ENCODE data around the gene FARS2.
"Not testable (repeated sequence)": the region's sequence is repeated elsewhere in the genome, so short reads cannot be mapped to it uniquely, and the experiment has no call there.

The FARS2 gene

DNA sequence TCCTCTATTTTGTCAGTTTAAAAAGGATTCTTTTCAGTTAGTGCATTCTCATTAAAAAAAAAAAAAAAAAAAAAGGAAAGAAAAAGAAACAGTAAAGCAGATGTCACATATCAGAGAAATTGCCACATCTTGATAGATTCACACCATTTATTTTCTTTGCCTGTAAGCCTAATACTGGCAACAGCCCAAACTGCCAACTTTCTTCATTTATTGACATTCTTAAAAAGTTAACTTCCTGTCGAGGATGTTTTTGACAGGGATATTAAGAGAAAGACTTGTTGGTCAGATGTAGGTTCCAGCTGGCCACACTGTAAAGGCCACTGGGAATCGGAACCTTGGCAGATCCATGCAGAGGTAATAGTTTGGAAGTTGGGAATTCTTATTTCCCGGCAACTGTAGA lies 412.8 kb downstream of the FARS2 start:
- no peak for DNase-seq

DNA sequence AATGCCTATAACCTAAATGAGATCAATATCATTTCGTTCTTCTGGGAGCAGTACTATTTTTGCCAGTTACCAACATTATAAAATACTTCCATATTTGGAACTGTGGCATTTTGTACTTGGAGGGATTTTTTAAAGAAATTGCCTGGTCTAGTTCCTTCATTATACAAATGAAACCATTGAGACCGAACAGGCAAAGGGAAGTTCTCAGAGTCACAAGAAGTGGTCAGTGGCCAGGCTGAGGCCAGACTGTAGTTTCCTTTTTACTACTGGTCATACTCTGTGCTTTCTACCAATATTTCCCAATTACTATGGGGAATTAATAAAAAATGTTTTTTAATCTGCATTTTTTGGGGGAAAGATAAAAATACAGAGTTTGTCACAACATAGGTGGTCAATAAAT lies 413.4 kb downstream of the FARS2 start:
- DNase-seq: no peak

DNA sequence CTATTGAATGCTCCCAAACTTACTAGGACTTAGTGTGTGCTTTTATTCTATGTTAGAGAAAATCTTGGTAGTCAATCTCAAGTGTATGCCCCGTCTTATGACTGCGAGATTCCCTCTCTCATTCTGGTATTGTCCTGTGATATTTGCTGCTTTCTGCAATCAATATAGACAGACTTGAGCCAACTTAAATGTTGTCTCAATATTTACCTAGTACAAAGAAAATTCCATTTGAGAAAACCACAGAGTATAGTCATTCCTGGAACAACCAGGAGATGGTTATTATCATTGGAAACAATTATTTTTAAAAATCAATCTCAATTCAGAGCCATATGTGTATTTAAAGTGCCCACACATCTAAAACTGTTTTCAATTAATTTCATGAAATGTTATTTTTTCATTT lies 415.4 kb downstream of the FARS2 start:
- no peak for DNase-seq

DNA sequence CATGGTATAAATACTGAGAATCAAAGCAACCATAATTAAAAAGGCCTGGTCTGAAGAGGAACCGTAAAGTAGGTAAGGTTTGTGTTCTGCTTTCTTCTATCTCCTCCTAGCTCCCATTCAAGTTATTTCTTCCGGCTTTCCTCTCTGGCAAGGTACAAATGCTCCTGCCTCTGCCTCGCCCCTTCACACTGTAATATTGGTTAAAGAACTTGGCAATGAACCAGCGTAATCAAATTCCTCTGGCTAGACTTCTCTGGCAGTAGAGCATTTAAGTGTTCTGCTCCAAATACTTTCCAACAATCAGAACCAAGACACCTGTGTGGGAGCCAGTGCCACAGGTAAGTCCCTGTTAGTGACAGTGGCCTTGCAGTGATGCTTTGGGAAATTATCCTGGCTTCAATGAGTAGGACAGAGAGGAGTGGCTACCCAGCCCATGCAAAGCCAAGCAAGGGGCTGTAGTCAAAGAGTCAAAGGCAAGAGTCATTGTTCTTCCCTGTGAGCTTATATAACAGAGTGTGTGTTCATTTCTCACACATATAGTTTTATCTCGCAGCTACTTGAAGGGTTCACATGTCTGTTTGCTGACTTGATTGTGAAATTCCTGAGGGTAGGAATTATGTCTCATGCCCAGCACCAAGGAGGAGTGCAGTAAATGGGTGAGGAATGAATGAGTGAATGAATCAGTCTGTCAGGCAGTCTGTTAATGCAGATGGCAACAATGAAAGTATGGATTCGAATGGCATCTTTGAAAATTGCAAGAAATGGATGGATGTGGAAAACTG lies 416.1 kb downstream of the FARS2 start:
- DNase-seq: no peak

DNA sequence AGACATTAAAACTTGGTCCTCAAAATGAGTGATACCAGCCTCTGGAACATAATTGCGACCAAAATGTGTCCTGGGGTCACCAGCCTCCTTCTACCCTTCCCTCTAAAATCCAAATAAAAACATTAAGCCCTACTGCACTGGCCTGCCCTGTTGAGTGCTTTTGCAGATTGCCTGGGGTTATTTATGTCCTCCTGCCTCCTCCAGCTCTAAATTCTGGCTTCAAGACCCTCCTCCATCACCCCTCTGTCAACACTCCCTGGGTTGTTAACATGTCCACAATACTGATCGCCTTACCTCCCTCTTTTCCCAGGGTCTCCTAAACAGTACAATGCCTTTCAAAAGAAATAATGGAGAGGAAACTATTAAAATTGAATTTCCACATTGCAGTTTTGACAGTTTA lies 418.0 kb downstream of the FARS2 start:
- DNase-seq: no peak

DNA sequence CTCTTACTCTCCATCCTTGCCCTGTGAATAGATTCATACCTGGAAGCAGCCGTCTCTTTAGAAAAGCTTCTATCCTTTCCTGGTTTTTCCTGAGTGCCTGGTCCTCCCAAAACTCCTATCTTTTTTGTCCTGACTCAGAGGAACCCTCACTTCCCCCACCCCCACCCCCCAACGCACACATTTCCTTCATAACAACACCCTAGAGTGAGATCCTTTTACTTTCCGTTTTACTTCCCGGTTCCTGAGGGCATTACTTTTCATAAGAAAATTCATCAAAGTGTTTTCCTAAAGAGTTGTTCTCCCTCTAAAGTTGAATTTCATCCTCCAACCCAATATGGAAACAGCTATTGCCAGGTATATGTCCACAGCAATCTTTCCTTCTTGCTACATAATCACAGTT lies 418.4 kb downstream of the FARS2 start:
- DNase-seq: no peak

DNA sequence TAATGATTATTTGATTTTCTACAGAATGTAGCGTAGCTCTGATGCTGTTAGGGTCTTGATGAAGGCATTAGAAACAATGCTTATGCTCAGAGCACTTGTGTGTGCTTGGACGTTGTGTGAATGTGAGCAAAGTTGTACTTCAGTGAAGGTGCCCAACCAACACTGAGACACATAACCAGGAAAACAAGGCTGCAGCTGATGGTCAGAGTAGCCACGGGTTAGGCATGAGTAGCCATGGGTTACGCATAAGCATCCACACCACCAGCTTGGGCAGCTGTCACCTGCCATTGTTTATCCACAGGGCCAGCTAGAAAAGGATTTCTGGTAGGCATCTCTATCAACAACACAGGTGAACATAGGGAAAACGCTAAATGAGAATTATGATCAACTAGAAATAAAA lies 418.8 kb downstream of the FARS2 start:
- DNase-seq: no peak

DNA sequence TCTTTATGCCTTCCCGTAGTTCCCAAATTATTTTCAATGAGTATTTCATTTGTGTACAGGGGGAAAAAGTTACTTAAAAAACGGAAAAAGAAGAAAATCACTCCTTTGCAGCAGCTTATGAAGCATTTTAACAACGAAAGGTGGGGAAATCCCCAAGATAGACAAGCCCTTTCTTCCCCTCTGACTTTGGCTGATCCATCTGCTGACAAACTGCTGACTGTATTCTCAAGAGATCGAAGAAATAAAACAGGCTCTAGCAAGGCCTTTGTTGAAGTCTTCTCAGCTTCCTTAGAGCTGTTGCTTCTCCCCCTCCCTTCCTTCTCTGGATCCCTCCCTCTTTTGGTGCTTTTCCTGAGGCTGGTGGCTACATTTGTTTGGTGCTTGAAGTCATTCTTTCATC lies 420.2 kb downstream of the FARS2 start:
- no peak for DNase-seq

DNA sequence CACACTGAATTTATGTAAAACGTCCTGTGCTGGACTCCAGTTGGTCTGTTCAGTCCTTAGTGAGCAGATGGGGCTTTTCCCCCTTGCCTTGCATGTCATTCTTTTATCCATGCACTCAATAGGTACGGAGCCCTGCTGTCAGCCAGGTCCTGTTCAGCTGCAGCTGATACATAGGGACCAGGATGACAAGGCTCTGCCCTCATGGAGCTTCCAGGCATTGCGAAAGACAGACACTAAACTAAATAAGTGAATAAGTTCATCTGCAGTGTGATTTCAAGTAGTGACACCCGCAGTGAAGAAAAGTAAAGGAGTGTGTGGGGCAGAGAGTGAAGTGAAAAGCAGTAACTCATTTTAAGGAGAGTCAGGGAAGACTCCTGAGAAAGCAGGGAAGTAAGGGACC lies 421.2 kb downstream of the FARS2 start:
- no peak for DNase-seq

DNA sequence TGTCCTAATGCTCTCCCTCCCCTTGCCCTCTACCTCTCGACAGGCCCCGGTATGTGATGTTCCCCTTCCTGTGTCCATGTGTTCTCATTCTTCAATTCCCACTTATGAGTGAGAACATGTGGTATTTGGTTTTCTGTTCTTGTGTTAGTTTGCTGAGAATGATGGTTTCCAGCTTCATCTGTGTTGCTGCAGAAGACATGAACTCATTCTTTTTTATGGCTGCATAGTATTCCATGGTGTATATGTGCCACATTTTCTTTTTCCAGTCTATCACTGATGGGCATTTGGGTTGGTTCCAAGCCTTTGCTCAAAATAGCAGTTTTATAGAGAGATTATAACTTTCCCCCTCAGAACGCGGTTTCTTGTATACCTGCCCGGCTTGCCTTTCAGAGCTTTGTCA lies 422.4 kb downstream of the FARS2 start:
- DNase-seq: not testable (repeated sequence)

DNA sequence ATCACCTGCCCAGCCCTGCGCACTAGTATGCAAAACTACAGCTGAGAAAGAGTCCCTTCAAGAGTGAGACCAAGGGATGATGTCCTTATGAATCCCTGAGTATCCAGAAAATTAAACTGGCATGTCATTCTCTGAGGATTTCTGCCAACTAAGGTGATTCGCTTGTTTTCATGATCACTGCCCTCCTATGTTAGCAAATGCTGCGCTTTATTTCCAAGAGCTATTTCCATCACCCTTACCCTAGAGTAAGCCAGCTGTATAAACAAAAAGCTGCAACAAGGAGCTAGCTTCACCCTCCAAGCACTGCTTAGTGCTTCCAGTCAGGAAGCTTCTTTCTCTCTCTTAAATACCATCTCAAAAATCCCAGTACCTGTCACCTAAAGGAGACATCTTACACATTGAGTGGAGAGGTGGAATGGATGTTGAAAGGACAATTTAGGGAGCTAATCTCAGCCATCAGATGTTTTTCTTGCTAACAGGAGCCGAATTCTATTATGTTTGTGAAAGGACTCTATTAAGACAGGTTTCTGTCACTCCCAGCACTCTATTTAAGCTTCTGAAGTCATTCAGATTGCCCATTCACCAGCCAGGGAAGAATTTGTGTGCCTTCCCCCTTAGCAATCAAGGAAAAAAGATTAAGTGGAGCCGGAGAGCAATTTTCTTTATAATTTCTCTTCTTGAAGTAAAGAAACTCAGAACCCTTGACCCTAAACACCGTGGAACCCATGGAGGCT lies 423.2 kb downstream of the FARS2 start:
- DNase-seq: no peak

DNA sequence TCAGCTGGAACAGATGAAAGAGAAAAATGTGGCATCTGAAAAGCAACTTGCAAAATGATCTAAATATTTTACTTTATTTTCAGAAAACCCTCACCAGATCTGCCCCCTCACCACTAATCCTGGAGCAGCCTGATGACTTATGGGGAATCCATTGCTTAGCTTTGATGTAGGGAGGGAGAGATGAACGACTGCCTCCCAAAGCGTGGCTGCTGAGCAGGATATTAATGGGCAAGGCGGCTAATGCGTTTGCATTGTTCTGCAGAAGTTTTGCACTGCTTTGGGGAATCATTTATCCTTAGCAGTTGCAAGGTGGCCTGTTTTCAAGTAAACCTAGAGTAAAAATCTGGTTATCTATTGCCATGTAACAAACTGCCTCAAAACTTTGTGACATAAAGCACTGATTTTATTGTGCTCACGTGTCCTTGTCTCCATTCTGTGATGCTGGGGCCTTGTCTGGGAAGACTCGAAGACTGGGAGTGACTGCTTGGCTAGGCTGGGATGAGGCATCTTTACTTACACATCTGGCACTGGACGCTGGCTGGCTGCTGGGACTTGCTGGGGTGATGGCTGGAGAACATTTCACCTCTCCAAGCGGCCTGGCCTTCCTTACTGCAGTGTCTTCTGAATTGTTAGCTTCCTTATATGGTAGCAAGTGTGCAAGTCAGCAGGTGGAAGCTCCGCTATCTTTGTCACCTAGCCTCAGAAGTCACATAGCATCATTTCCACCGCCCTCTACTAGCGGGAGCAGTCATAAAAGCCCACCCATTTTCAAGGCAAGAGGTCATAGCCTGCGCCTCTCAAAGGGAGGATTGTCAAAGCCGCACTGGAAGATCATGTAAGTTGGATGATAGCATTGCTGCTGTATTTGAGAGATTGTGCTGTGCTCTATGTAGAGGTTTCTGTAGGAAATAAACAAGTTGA lies 432.2 kb downstream of the FARS2 start:
- DNase-seq: no peak

DNA sequence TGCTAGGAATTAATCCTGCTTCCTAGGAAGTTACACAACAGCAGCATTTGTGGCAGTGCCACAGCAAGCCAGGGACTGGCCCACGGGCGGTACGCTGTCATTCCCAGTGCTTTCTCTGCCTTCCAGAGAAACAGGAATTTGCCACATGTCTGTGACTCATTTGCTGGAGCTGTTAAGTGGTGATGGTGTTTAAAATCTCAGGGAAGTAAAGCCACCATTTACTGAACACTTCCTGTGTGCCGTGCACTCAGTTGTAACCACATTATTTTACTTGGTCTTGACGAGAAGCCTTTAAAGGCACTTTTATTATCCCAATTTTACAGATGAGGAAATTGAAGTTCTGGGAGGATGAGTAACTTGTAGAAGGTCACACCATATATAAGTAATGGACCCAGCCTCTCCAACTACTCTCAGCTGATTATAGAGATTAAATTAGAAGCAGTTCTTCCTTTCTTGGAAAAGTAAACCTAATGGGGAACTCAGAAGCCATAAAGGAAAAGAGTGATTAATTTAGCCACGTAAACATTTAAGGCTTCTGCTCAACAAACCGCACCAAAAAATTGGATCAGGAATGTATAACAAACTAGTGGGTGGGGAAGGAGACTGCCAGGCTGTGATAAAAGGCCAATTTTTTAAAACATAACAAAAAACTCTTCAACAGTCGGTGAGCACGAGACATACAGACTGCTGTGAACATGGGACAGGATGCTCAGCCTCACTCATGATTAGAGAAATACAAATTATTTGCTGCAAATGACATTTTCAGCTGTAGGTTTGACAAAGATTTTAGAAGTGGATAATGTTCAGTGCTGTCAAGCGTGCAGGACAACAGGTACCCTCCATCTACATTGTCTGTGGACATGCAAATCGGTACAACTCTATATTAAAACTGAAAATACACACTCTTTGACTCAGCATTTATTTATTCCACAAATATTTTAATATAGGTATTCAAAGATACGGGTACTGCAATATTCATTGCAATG lies 434.2 kb downstream of the FARS2 start:
- no peak for DNase-seq

DNA sequence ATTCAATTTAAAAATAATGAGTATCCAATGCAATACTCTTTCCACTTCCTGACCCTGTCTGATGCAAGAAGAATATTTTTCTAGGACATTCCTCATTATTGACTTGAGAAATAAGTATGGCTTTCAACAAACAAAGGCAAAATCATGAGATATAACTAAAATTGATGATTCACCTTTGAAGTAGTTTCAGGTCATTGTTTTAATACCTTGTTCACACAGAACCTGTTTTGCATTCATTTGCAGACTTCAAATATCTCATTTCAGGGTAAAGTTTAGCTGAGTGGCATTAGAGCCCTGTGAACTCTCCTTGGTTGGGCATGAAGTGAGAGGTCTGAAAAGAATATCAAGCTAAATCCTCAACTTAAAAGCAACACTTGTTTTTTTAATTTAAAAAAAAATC lies 436.2 kb downstream of the FARS2 start:
- no peak for DNase-seq

DNA sequence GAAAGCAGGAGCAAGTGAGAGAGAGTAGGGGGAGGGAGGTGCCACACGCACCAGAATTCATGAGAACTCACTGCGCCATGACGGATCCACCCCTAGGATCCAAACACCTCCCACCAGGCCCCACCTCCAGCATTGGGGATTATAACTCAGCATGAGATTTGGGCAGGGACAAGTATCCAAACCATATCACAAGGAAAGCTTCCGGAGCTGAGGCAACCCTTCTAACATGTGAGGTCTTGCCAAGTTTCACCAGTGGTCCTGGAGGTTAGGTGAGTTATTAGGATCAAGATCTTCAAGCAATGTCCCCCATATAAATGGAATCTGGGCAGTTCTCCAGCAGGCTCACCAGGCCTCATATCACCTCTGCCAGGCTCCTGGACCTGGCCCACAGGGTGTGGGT lies 437.0 kb downstream of the FARS2 start:
- DNase-seq: no peak

DNA sequence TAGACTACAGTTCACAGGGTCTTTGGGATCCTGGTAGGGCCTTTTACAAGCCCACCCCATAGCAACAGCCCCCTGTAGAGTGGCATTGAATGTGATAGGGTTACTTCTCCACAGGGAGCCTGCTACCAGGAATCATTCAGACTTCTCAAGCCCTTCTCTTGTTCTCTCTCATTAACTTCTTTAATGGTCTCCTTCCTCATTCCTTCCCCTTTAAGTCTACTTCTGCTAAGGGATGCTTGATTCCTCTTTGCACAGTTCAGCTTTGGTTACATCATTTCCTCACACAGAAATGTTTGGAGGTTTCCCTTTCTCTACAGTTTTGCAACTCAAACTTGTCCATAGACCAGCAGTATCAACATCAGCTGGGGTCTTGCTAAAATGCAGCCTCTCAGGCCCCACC lies 437.8 kb downstream of the FARS2 start:
- not testable (repeated sequence) for DNase-seq

DNA sequence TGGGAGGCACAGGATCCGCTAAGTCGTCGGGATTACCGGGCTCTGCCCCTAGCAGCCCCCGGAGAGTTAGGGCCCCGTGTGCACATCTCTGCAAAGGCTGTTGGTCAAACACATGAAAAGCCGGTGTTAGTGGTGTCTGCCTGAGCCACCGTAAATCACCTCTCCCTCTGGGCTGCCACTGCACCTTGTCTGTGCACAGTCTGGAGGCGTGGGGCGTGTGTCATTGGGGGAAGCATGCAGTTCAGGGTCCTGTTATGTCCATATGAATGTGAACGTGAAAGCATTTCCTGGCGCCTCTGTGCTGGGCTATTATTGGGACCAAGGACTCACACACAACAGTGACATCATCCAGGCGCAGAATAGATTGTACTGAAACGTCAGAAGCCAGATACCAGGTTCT lies 439.9 kb downstream of the FARS2 start:
- DNase-seq: no peak

DNA sequence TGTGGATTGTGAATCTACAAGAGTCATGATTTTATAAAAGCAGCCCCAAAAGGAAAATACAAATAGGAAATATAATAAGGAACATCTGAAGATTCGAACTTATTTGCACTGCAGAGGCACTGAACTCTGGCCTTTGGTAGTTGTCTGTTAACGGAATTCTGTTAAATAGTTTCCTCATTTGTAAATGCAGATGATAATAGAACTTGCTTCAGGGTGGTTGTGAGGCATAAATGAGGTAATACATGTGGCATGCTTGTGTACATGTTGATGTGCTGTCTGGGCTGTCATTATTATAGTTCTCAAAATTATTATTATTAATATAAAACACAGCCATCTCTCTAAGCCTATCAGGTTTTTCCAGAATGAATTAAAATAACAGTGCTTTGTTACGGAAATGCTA lies 443.4 kb downstream of the FARS2 start:
- no peak for DNase-seq

DNA sequence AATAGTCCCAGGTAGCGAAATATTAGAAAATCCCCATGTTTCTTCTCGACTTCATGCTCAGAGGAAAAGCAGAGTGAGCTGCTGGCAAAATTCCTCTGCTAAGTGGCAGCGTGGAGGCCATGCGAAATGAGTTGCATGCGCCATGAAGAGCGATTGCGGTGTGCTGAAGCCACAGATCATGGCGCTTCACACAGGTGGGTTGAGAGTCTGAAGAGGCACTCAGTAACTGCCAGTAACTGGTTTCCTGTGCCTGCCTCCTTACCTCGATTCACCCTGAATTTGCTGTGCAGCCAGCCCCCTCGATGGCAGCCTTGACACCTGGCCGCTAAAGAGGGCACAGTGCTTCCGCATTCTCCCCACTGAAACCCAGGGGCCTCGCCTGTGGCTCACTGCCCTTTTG lies 443.9 kb downstream of the FARS2 start:
- no peak for DNase-seq

DNA sequence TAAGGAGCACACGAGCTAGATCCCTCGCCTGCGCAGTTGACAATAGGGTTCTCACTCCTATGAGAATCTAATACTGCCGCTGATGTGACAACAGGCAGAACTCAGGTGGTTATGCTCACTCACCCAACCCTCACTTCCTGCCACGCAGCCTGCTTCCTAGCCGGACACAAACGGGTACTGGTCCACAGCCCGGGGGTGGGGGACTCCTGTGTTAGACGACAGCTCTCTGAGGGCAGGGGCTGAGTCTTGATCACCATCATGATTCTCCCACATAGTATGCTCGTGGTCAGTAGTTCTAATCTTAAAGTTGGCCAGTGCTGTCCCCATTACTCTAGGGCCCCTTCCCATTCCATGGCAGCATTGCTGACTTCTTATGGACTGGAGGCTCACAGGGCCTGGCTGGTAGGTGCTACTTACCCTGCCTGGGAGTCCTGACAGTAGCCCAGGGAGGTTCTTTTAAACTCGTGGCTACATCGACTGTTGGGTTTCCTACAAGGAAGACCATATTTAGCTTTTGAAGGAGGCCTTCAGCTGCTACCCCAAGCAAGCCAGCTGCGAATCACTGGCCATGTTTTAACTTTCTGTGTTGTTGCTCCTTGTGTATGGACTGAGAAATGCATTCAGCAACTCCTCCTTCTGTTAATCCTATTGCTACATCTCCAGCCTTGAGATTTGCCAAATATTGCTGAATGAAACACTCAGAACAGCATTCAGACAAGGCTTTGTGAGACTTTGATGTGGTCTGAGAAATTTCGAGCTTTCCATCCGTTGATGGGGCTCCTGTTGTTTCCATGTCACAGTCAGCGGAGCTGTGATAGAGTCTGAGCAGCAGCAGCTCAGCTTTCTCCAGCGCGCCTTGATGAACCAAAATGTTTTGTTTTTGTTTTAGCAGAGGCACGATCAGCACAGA lies 445.1 kb downstream of the FARS2 start:
- DNase-seq: no peak
